ENCODE data around the gene TMEM40.
"Not testable (repeated sequence)": the region's sequence is repeated elsewhere in the genome, so short reads cannot be mapped to it uniquely, and the experiment has no call there.

The TMEM40 gene

DNA sequence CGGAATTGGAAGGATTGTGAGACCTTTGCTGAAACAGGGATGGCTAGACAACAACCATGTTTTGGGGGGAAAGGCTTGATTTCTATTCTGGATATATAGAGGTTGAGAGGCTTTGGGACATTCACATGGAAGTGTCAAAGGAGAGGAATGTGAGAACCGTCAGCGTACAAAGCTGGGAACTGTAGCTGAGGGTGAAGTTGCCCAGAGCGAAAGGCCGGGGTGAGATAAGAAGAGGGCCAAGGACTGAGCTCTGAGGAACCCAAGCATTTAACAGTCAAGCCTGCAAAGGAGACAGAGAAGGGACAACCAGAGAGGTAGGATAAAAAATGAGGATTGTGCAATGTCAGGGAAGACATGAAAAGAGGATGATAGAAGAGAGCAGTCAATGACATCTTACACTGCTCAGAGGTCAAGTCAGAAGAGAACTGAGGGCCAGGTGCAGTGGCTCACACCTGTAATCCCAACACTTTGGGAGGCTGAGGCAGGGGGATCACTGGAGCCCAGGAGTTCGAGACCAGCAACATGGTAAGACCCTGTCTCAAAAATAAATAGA lies 53.6 kb downstream of the TMEM40 start:
- in situ Hi-C loops (cut with MboI; ENCODE audit: low pct_unique_long_range_greater_than_20kb, low sequenced_read_pairs, unreplicated experiment), result no loop called here
- TF ChIP-seq, protein P1, sequence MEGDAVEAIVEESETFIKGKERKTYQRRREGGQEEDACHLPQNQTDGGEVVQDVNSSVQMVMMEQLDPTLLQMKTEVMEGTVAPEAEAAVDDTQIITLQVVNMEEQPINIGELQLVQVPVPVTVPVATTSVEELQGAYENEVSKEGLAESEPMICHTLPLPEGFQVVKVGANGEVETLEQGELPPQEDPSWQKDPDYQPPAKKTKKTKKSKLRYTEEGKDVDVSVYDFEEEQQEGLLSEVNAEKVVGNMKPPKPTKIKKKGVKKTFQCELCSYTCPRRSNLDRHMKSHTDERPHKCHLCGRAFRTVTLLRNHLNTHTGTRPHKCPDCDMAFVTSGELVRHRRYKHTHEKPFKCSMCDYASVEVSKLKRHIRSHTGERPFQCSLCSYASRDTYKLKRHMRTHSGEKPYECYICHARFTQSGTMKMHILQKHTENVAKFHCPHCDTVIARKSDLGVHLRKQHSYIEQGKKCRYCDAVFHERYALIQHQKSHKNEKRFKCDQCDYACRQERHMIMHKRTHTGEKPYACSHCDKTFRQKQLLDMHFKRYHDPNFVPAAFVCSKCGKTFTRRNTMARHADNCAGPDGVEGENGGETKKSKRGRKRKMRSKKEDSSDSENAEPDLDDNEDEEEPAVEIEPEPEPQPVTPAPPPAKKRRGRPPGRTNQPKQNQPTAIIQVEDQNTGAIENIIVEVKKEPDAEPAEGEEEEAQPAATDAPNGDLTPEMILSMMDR (IDR thresholded peaks at IDR 0.05; ENCODE audit: extremely low read depth, insufficient read depth, missing control alignments), result no peak
- no peak for DNase-seq (ENCODE audit: low spot score)

DNA sequence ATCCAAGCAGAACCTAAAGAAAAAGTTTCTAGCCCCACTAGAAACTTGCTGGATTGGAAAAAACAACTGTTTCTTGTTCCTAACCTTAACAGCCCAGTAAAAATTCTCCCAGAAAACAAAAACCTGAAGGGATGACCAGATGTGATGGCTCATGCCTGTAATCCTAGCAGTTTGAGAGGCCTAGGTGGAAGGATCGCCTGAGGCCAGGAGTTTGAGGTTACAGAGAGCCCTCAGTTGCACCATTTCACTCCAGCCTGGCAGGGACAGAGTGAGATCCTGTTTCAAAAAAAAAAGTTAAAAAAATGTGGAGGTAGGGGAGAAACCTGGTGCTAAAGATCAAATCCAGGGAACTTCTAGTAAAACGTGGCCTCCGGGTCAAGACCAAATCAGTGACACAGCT lies 56.6 kb downstream of the TMEM40 start:
- in situ Hi-C loops (cut with MboI; ENCODE audit: low pct_unique_long_range_greater_than_20kb, low sequenced_read_pairs, unreplicated experiment), result no loop called here
- no peak for DNase-seq (ENCODE audit: low spot score)
- TF ChIP-seq, protein P1 (IDR thresholded peaks at IDR 0.05; ENCODE audit: extremely low read depth, insufficient read depth, missing control alignments), result no peak

DNA sequence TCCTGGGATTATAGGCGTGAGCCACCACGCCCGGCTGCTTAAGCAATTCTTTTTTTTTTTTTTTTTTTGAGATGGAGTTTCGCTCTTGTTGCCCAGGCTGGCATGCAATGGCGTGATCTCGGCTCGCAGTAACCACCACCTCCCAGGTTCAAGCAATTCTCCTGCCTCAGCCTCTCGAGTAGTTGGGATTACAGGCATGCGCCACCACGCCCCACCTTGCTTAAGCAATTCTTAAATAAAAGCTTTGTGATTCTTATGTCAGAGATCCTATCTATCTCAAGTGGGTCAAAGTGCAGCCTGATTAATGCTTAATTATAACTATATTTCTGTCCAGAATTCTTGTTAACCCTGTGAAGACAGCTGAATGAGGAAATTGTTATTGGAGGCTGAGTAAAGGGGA lies 57.5 kb downstream of the TMEM40 start:
- DNase-seq (ENCODE audit: low spot score); in situ Hi-C loops (cut with MboI; ENCODE audit: low pct_unique_long_range_greater_than_20kb, low sequenced_read_pairs, unreplicated experiment): not testable (repeated sequence)

DNA sequence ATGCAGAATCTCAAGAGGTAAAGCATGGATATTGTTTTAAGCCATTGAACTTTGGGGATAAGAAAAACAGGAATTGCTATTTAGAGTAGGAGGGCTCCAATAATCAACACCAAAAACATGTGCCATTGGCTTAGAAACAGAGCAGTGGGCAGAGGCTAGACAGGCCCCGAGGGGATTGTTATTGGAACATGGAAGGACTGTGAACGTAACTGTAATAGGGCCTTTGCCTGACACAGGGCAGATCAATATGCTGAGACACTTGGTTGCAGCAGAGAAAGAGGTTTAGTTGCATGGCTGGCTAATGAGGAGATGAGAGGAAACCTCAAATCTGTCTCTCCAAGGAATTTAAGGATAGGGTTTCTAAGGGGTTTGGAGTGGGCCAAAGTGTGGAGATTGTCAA lies 58.3 kb downstream of the TMEM40 start:
- in situ Hi-C loops (cut with MboI; ENCODE audit: low pct_unique_long_range_greater_than_20kb, low sequenced_read_pairs, unreplicated experiment), result no loop called here
- no peak for DNase-seq (ENCODE audit: low spot score)
- TF ChIP-seq, protein P1 (IDR thresholded peaks at IDR 0.05; ENCODE audit: extremely low read depth, insufficient read depth, missing control alignments), result no peak

DNA sequence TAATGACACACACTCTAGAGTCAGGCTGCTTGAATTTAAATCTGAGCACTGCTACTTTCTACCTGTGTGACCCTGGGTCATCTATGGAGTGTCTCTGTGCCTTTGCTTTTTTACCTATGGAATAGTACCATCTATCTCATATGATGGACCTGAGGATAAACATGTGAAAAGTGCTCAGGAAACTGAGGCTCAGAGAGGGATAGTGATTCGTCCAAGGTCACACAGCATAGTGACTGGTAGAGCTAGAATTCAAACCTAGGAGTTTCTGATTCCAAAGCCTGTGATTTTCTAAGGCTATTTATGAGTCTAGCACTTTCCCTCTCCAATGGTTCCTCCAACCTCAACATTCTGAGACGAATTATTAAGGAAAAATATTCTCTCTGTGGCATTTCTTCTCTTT lies 63.1 kb downstream of the TMEM40 start:
- TF ChIP-seq, protein P1 (IDR thresholded peaks at IDR 0.05; ENCODE audit: extremely low read depth, insufficient read depth, missing control alignments), result no peak
- in situ Hi-C loops (cut with MboI; ENCODE audit: low pct_unique_long_range_greater_than_20kb, low sequenced_read_pairs, unreplicated experiment), result no loop called here
- no peak for DNase-seq (ENCODE audit: low spot score)

DNA sequence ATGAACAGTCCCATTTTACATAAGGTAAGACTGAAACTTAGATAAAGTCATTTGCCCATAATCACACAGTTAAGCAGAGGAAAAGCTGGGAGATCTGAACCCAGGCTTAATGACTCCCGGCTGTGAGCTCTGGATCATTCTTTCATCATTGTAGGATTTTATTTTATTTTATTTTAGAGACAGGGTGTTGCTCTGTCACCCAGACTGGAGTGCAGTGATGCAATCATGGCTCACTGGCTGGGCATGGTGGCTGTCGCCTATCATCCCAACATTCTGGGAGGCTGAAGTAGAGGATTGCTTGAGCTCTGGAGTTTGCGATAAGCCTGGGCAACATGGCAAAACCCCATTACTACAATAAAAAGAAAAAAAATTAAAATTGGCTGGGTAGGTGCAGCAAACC lies 63.9 kb downstream of the TMEM40 start:
- no peak for DNase-seq (ENCODE audit: low spot score)
- in situ Hi-C loops (cut with MboI; ENCODE audit: low pct_unique_long_range_greater_than_20kb, low sequenced_read_pairs, unreplicated experiment), result no loop called here
- TF ChIP-seq, protein P1 (IDR thresholded peaks at IDR 0.05; ENCODE audit: extremely low read depth, insufficient read depth, missing control alignments), result no peak

DNA sequence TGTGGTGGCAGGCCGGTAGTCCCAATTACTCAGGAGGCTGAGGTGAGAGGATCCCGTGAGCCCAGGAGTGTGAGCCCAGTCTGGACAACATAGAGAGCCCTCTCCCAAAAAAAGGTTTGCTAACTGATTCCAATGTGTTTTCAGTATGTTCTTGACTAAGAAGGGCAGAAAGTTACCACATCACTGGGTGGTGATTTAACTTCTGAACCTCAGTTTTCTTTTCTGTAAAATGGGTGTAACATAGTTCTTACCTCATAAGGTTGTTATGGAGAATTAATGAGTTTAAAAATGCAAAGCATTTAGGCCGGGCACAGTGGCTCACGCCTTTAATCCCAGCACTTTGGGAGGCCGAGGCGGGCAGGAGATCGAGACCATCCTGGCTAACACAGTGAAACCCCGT lies 66.6 kb downstream of the TMEM40 start:
- no peak for DNase-seq (ENCODE audit: low spot score)
- TF ChIP-seq, protein P1 (IDR thresholded peaks at IDR 0.05; ENCODE audit: extremely low read depth, insufficient read depth, missing control alignments), result no peak
- in situ Hi-C loops (cut with MboI; ENCODE audit: low pct_unique_long_range_greater_than_20kb, low sequenced_read_pairs, unreplicated experiment), result no loop called here
